Transverse colon (tissue), 4 donors: ENCODE measurements around the gene KIAA0232. TPM values are rescaled to one million over a fixed set of nuclear protein-coding genes. Genes with fewer than 3 reads are reported as not detected.

ENCODE experiments used
- DNase-seq: peaks from one replicate; pipeline ENCODE4 v3.0.0-alpha.2; 2019
- H3K27ac ChIP-seq, 4 donors: fragments of 200-600 bp; sonication (generic); 2 replicates each; pipeline ENCODE4 v1.5.1; 2016 to 2018; ENCODE audit warnings: inconsistent platforms in 4 of 4
- H3K27me3 ChIP-seq: fragments of 200-600 bp; sonication (generic); 2 replicates; pipeline ENCODE4 v1.5.1; 2017; ENCODE audit warnings: inconsistent platforms
- H3K36me3 ChIP-seq, 4 donors: fragments of 200-600 bp; sonication (generic); 2 replicates each; pipeline ENCODE4 v1.5.1; 2017 to 2019; ENCODE audit warnings: inconsistent platforms in 4 of 4
- H3K4me1 ChIP-seq, 4 donors: fragments of 200-600 bp; sonication (generic); 2 replicates each; pipeline ENCODE4 v1.5.1; 2017 to 2020; ENCODE audit warnings: inconsistent platforms in 4 of 4
- H3K4me3 ChIP-seq, 4 donors: fragments of 200-600 bp; sonication (generic); 1 replicate in 1 of 4; 2 replicates in 3 of 4; pipeline versions ENCODE4 v1.5.1 to v1.6.1; 2017 to 2019; ENCODE audit warnings: inconsistent platforms in 4 of 4
- H3K9me3 ChIP-seq, 2 donors: fragments of 200-600 bp; sonication (generic); 2 replicates each; pipeline ENCODE4 v1.5.1; 2017 to 2019; ENCODE audit warnings: inconsistent platforms in 2 of 2
- EP300 ChIP-seq: sonication (generic); formaldehyde crosslinking; IDR thresholded peaks from one replicate; pipeline ENCODE4 v1.6.1; 2017; ENCODE audit warnings: antibody characterized with exemption, low read depth
- POLR2A ChIP-seq: fragments of 450-650 bp; IDR thresholded peaks from one replicate; pipeline ENCODE4 v1.6.1; 2016; ENCODE audit warnings: antibody characterized with exemption, mild to moderate bottlenecking, moderate library complexity
- POLR2AphosphoS5 ChIP-seq, 3 donors: sonication (generic); formaldehyde crosslinking; IDR thresholded peaks; one replicate each; pipeline ENCODE4 v1.6.1; 2016; ENCODE audit warnings: antibody characterized with exemption in 3 of 3
- WGBS, 2 donors: methylation state at CpG; one replicate each; pipeline ENCODE4 v1.1.5; 2018; ENCODE audit warnings: low coverage in 1 of 2; 5-methylcytosine and 5-hydroxymethylcytosine counted together
- in situ Hi-C, 4 donors: fragments of 200-750 bp; cut with MboI; loops; one replicate each; pipeline versions ENCODE4 v1.15.0 to v1.15.1; 2017; ENCODE audit warnings: low sequenced_read_pairs in 3 of 4, low pct_ligation_motif_present in 1 of 4, low pct_unique_long_range_greater_than_20kb in 1 of 4
- intact Hi-C: fragments of 100-400 bp; cut with DNase I; formaldehyde crosslinking; loops from one replicate; pipeline ENCODE4 v1.15.1; 2023; ENCODE audit warnings: low total_unique reads
- total RNA-seq, 4 donors: library from RNA; depleted of rRNA; stranded (reverse); fragments of >200 nt; gene quantifications; one replicate each; pipeline ENCODE4 v1.1.0, GENCODE V29; 2016
- TF ChIP-seq, protein P1 (sequence below), 5 experiments: fragments of 200-600 bp in 3 of 5; fragments of 450-650 bp in 2 of 5; sonication (generic) in 3 of 5; IDR thresholded peaks; 1 replicate in 2 of 5; 2 replicates in 3 of 5; pipeline ENCODE4 v1.5.1; 2016 to 2017; ENCODE audit warnings: antibody characterized with exemption in 5 of 5, inconsistent platforms in 3 of 5, mild to moderate bottlenecking in 2 of 5, moderate library complexity in 1 of 5

Gene KIAA0232
- total RNA-seq, 4 donors from 2014 or later: 17.9 to 83.4 (median 43.0) TPM

DNA sequence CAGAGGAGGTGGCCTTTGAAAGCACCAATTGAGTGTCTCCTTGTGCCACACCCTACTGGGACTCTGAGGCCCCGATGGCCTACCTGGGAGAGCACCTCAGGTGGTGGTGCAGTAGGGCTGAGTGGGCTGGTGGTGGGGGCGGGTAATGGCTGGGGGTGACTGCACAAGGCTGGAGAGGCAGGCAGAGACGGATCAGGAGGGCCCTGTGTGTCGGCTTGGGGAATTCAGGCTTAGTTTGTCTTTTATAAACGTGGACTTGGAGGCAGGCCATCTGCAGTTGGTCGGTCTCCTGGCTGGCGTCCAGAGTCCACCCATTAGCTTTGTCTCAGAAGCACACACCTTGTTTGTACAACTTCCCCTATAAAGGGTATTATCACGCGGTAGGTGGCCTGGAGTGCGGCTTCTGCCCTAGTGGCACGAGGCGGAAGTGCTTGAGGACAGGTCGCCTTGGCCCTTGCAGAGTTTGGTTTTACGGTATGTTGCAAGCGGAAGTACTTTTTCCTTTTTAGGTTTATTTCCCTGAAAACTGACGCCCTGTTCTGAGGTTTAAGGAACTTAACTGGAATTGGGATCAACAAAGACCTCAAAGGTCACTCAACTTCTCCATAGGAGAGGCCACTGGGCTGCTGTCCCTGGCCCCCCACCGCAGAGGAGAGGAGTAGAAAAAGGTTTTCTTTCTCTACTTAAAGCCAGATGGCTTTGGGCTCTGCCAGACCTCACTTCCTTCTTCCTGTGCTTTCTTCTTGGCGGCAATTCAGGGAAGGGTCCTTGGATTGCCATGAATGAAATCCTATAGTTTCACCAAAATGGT lies 135.1 kb downstream of the KIAA0232 start:
- intact Hi-C loops: no loop called here

DNA sequence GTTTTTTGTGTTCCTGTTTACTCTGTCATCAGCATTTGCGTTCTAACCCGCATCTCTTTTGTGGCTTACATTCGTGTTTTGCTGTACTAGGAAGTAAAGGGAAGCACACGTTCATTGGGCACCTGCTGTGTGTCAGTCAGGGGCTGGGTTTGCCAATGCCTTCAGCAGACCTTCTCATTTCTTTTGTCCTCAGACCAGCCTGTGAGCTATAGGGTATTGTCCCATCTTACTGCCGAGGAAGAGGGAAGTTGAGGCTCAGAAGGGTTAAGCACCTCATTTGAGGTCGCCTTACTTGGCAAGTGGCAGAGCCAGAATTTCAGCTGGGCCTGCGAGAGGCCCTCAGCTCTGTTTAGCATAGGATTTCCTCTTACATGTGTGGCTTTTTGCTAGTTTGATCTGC lies 135.8 kb downstream of the KIAA0232 start:
- Histone ChIP-seq H3K4me3 (peak overlapping the region in 1 of 4 donors; percentile 7), H3K9me3 (no peaks in the 10 kb centered on the region), H3K27ac (peak overlapping the region; percentile 85 to 91 (median 86)), H3K27me3 (no peaks in the 10 kb centered on the region), H3K4me1 (peaks cover 37 to 70% (median 48%) of the 10 kb centered on the region in 4 donors), H3K36me3 (no peaks in the 10 kb centered on the region)
- 17 to 19% methylated on average over 3 to 7 of the region's 7 CpGs for WGBS, 2 donors
- intact Hi-C loops: no loop called here
- TF ChIP-seq POLR2A (no peak), POLR2AphosphoS5 (IDR thresholded peaks at IDR 0.05) (peak in 1 of 3 donors; percentile 3)
- in situ Hi-C loops: no loop called here
- DNase-seq: no peak

More for the DNA sequence above, 135.1 kb downstream of the KIAA0232 start:
- peak overlapping the region in 2 of 4 donors; percentile 6 to 10 for H3K4me3 ChIP-seq
- peak overlapping the region; percentile 85 to 91 (median 86) for H3K27ac ChIP-seq
- peaks cover 37 to 76% (median 50%) of the 10 kb centered on the region in 4 donors for H3K4me1 ChIP-seq
- in situ Hi-C loops: no loop called here
- no peaks in the 10 kb centered on the region for H3K9me3 ChIP-seq
- no peaks in the 10 kb centered on the region for H3K27me3 ChIP-seq
- TF ChIP-seq POLR2AphosphoS5 (IDR thresholded peaks at IDR 0.05): peak; percentile 42 to 83 (median 68)
- TF ChIP-seq EP300: peak; percentile 86
- TF ChIP-seq POLR2A: peak; percentile 67
- TF ChIP-seq, protein P1, sequence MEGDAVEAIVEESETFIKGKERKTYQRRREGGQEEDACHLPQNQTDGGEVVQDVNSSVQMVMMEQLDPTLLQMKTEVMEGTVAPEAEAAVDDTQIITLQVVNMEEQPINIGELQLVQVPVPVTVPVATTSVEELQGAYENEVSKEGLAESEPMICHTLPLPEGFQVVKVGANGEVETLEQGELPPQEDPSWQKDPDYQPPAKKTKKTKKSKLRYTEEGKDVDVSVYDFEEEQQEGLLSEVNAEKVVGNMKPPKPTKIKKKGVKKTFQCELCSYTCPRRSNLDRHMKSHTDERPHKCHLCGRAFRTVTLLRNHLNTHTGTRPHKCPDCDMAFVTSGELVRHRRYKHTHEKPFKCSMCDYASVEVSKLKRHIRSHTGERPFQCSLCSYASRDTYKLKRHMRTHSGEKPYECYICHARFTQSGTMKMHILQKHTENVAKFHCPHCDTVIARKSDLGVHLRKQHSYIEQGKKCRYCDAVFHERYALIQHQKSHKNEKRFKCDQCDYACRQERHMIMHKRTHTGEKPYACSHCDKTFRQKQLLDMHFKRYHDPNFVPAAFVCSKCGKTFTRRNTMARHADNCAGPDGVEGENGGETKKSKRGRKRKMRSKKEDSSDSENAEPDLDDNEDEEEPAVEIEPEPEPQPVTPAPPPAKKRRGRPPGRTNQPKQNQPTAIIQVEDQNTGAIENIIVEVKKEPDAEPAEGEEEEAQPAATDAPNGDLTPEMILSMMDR (IDR thresholded peaks at IDR 0.05): peak; percentile 66 to 89 (median 78)
- 28% methylated on average over 5 to 18 of the region's 18 CpGs for WGBS, 2 donors
- DNase-seq: peak; percentile 95
- no peaks in the 10 kb centered on the region for H3K36me3 ChIP-seq

DNA sequence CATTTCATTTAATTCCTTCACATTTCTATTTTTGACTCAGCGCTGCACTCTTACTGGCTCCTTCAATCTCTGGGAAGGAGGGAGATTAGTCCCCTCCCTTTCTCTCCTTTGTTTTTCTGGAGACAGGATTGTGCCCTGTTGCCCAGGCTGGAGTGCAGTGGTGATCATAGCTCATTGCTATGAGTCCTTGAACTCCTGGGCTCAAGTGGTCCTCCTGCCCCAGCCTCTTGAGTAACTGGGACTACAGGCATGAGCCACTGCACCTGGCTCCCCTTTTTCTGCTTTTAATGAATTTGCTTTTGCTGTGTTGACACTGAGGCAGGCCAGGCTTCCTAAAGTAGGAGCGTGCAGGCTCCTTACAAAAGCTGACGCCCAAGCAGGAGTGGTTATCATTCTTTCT lies 137.6 kb downstream of the KIAA0232 start:
- in situ Hi-C loops (no loop called here), intact Hi-C loops (no loop called here)
- Histone ChIP-seq H3K36me3 (peaks cover 0 to 15% (median 4%) of the 10 kb centered on the region in 4 donors), H3K4me3 (no peak overlapping the region), H3K27ac (peak overlapping the region in 3 of 4 donors; percentile 13 to 36 (median 25)), H3K4me1 (peaks cover 35 to 58% (median 45%) of the 10 kb centered on the region in 4 donors), H3K27me3 (no peaks in the 10 kb centered on the region), H3K9me3 (no peaks in the 10 kb centered on the region)
- WGBS, 2 donors: 62% methylated on average over 3 of the region's 3 CpGs; no CpG with 5 or more reads in 1 of the 2 donors
- no peak for DNase-seq
- TF ChIP-seq POLR2A (no peak), POLR2AphosphoS5 (IDR thresholded peaks at IDR 0.05) (no peak), EP300 (no peak)
- TF ChIP-seq, protein P1 (IDR thresholded peaks at IDR 0.05): no peak

DNA sequence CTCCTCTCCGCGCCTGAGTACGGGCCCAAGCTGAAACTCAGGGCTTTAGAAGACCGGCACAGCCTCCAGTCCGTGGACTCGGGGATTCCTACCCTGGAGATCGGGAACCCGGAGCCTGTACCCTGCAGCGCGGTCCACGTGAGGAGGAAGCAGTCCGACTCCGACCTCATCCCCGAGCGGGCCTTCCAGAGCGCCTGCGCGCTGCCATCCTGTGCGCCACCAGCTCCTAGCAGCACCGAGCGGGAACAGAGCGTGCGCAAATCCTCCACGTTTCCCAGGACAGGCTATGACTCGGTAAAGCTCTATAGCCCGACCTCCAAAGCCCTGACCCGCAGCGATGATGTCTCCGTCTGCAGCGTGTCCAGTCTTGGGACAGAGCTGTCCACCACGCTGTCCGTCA lies 141.0 kb downstream of the KIAA0232 start:
- WGBS, 2 donors: 80 to 97% methylated on average over 1 to 32 of the region's 32 CpGs
- H3K36me3 ChIP-seq: peaks cover 0 to 15% (median 4%) of the 10 kb centered on the region in 4 donors
- H3K27me3 ChIP-seq: no peaks in the 10 kb centered on the region
- intact Hi-C loops: no loop called here
- H3K27ac ChIP-seq: no peak overlapping the region
- in situ Hi-C loops: no loop called here
- DNase-seq: no peak
- no peaks in the 10 kb centered on the region for H3K9me3 ChIP-seq
- no peak overlapping the region for H3K4me3 ChIP-seq
- TF ChIP-seq POLR2A (no peak), EP300 (no peak), POLR2AphosphoS5 (IDR thresholded peaks at IDR 0.05) (no peak)
- TF ChIP-seq, protein P1 (IDR thresholded peaks at IDR 0.05): no peak
- peaks cover 25 to 54% (median 38%) of the 10 kb centered on the region in 4 donors for H3K4me1 ChIP-seq
